Measurements from ENCODE around the gene MBNL2.

MBNL2 gene

DNA sequence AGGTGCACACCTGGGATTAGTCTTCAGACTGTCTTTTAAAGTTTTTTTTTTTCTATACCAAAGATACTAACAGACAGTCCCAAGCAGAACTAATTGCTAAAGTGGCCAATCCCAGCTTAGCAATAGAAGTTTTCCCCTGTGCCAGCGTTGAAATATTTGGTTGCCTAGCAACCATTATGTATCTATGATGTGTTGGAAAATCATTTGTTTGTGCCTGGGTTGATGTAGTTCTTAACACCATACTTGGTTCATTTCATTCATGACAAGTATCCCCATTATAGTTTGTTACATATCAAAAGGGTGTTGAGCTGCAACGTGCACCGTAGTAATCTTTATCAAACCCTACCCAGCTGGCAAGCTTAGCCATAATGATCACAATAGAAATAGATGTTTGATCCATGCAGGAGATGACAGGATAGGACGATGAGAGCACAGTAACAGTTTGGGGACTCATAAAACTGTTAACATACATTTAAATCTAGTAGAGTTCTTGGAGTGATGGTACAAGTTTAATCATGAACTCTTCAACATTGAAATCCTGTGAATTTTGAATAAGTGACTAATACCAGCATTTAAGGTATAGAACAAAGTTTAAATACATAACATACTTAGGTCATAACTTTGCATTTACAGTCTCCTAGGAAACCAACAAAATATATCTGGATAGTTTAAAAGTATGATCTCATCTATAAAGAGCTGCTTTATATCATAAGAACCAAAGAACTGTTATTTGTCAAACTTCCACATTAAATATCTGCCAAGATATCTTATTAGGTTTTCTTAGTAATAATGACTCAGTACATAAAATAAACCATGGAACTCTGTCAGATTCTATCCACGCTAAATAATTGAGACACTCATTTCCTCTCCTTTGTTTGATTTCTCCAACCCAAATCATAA, 73.4 kb downstream of the MBNL2 start:
- no peak for DNase-seq (ENCODE audit: low read depth in 4 of 4, low spot score in 1 of 4)

GRCh38 chr13:97296740-97297139, 74.6 kb downstream of the MBNL2 start:
- DNase-seq (ENCODE audit: low read depth in 4 of 4, low spot score in 1 of 4), result no peak

- no peak for DNase-seq (ENCODE audit: low read depth in 4 of 4, low spot score in 1 of 4)
Measured at GRCh38 chr13:97298816-97299215, 76.7 kb downstream of the MBNL2 start.

DNA sequence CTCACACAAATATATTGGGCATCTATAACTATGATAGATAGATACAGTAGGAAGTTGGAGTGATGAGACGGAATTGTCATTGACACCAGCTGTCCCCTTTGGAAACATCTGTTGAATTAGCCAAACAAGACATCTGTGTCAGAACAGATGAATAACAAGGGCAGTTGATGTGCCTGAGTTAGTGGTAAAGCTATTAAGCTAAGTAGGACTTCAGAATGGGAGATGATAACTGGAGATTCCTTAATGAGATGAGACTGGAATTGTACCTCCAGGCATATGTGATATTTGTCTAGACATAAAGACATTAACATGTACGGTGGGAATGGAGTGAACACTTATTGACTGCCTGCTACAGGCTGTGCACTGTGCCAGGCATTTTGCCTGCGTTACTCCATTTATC, 78.7 kb downstream of the MBNL2 start:
- DNase-seq (ENCODE audit: low read depth in 4 of 4, low spot score in 1 of 4), result no peak

DNA sequence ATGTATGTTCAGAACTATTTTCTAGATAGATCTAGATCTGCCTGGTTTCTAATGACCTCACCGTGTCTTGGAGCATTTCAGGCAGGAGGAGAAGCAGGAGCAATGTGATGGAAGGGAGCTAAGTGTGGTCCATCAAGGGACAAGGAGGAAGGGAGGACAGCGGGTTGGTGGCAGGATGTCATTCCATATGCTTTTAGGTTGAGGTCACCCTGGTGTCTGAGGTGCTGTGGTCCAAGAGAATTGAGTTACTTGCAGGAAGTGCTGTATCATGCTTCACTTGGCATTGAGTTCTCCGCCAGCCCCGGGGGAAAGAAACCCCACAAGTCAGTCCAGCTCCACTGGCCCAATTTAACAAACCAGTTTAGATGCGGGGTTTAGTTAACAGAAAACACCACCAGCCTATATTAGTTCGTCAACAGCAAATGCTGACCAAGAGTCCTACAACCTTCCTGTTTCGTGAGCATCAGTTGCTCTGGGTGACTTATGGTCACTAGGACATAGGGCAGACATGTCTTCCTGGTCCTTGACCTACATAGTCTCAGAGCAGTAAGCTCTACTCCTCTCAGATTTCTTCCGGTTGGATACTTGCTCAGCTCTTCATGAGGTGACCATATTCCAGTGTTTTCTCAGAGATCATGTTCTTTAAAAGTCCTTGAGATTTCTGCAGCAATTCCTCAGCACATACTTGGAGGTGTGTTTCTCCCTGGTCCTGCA, 79.4 kb downstream of the MBNL2 start:
- no peak for DNase-seq (ENCODE audit: low read depth in 4 of 4, low spot score in 1 of 4)

DNA sequence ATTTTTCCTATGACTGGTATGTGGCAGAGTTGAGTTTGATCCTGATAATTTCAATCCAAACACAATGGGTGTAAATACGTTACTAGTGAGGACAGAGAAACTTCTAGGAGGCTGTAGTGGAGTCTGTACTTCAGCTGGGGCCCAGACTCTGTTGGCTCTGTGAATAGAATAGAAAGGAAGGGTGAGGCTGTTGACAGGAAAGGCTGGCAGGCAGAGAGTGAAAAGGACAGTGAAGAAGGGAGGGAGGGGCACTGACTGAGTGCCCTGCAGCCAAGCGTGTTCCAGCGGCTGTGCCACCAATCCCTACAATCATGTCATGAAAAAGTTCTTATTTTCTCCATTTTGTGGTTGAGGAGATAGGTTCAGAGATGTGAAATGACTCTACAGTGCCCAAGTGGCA, 80.5 kb downstream of the MBNL2 start:
- DNase-seq (ENCODE audit: low read depth in 4 of 4, low spot score in 1 of 4), result no peak

DNA sequence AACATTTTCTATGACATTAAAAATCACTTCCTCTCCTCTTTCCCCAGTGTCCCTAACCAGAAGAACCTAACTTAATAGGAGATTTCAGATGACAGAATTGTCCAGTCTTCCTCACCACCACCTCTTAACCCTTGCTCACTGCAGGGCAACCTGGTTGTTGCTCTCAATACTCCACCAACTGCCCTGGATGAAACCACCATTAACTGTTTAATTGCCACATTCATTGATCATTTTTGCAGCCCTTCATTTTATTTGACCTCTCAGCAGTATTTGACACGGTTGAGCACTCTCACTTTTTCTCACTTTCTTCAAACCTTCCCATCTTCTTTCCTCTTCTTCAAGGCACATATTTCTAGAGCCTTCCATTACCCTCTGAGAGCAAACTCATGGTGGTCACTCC, 84.0 kb downstream of the MBNL2 start:
- DNase-seq (ENCODE audit: low read depth in 4 of 4, low spot score in 1 of 4), result no peak

GRCh38 chr13:97306645-97307044, 84.5 kb downstream of the MBNL2 start:
- DNase-seq (ENCODE audit: low read depth in 4 of 4, low spot score in 1 of 4), result no peak

DNA sequence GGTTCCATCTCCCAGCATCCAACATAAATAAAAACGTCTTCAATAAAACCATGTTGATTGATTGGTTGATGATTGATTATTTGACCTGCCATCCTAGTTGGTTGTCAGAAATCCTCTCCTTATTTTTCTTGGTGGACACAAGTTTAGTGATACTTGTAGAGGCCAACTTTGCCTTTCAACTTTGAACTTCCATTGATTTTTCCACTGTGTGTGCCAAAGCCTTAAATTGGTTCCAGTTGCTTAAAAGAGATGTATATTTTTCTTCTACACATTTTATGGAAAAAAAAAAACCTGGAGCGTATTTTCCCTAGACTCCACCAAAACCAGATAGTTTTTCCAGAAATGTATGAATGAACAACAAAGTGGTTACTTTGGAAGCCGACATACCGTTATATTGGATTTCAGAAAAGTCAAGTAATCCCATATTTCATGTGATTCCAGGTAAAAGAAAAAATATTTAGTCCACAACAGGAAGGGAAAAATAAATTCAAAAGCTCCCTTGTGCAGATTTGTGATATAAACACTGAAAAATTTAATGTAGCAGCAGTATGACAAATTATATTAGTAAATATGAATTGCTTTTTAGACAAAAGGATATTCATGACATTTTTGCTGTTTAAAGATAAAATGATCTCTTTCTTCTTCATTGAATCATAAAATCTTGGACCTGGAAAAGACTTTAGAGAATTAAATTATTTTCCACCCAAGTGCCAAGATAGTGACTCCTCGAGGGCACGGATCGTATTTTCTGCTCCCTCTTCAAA, 85.2 kb downstream of the MBNL2 start:
- DNase-seq (ENCODE audit: low read depth in 4 of 4, low spot score in 1 of 4), result no peak

GRCh38 chr13:97307882-97308624, 85.9 kb downstream of the MBNL2 start:
- DNase-seq (ENCODE audit: low read depth in 4 of 4, low spot score in 1 of 4), result no peak

GRCh38 chr13:97308735-97309429, 86.7 kb downstream of the MBNL2 start:
- no peak for DNase-seq (ENCODE audit: low read depth in 4 of 4, low spot score in 1 of 4)

GRCh38 chr13:97310809-97311436, 88.8 kb downstream of the MBNL2 start:
- DNase-seq (ENCODE audit: low read depth in 4 of 4, low spot score in 1 of 4), result no peak

- DNase-seq (ENCODE audit: low read depth in 4 of 4, low spot score in 1 of 4), result no peak
Measured at GRCh38 chr13:97311956-97312355, 89.8 kb downstream of the MBNL2 start.

DNA sequence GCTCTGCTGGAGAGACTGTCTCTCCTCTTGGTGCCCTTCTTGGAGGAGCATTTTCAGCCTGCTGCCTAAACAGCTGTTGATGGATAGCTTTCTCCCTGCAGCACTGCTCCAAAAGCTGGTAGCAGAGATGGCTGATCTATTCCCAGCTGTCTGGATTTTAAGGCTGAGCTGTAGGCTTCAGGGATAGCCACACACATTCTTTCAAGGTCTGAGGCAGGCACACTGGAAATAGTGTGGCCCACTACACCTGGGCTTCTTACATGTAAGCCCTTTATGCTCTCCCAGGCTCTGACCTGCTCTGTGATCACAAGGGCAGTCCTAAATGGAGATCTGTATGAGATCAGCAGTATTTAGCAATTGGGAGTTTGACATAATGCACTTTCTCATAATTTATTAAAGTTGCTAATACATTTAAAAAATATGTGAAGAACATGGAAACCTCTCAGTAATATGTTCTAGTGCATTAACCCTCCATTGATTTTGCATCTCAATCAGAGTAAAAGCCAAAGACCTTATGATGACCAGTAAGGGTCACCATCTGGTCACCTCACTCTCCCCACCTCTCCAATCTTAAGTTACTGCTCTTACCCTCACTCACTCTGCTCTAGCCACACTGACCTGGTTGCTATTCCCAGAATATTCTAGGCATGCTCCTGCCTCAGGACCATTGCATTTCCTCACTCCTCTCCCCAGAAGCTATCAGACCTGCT, 91.6 kb downstream of the MBNL2 start:
- DNase-seq (ENCODE audit: low read depth in 4 of 4, low spot score in 1 of 4), result no peak

GRCh38 chr13:97316390-97316789, 94.3 kb downstream of the MBNL2 start:
- DNase-seq (ENCODE audit: low read depth in 4 of 4, low spot score in 1 of 4), result no peak

DNA sequence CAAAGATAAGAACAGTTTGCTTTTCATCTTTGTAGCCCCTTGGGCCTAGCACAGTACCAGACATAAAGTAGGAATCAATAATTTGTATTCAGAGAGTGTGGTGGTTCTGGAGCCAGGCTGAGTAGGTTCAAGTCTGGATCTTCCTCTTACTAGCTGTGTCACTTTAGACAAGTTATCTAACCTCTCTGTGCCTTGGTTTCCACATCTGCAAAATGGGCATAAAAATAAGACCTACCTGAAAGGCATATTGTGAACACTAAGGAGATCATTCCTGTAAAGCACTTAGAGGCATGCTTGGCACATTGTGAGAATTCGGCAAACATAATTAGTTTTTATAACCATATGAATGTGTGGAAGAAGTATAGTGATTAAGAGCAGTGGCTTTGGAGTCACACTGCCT, 95.8 kb downstream of the MBNL2 start:
- DNase-seq (ENCODE audit: low read depth in 4 of 4, low spot score in 1 of 4), result no peak

DNA sequence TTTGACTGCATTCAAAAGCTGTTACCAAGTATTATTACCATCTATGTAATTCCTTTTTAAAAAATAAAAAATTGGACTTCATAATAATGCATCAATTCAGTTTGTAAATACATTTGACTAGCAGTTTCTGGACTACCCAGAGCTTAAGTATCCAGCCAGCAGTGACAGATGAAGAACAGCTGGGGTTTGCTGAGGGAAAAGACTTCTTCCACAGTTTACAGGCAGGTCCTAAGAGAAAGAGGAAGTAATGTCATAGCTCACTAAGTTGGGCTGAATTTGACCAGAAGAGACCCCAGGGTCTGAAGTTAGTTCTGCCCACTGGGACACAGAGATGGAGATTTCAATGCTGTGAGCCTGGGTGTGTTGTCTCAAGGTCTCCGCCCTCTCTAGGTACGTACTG, 96.4 kb downstream of the MBNL2 start:
- DNase-seq (ENCODE audit: low read depth in 4 of 4, low spot score in 1 of 4), result no peak

- DNase-seq (ENCODE audit: low read depth in 4 of 4, low spot score in 1 of 4), result no peak
Measured at GRCh38 chr13:97319113-97319720, 97.1 kb downstream of the MBNL2 start.

- DNase-seq (ENCODE audit: low read depth in 4 of 4, low spot score in 1 of 4), result no peak
Measured at GRCh38 chr13:97321101-97321500, 99.0 kb downstream of the MBNL2 start.

Measured in stimulated activated CD4-positive, alpha-beta T cell treated with anti-CD3 and anti-CD28 coated beads, Interleukin-1b, Interleukin-23, amount 100 ng/mL, for 24 hours (primary cell).